ENCODE results near the gene KRTAP4-11.

DNA sequence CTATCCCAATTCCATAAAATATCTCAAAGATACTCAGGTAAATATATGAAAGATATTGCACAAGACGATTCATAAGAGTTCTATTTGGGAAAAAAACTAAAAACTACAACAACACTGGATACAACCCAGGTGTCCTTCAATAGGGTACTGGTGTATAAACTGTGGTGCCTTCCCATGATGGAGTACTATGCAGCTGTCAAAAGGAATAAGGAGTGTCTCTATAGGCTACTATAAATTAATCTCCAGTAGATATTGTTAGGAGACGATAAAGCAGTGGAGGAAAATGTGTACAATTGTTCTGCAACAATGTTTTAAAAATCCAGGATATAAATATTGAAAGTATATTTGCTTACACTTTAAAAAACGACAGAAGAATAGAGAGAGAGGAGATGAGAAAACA is 8.2 kb upstream of the KRTAP4-11 start:
- TF ChIP-seq ZZZ3 (CRISPR knock-in tag; IDR thresholded peaks at IDR 0.05; ENCODE audit: borderline replicate concordance) (no peak), ZNF772 (CRISPR knock-in tag; IDR thresholded peaks at IDR 0.05) (no peak), ZKSCAN1 (IDR thresholded peaks at IDR 0.05; ENCODE audit: low read length) (no peak), TAF1 (CRISPR knock-in tag; IDR thresholded peaks at IDR 0.05) (no peak)
